Suppressor macrophage treated with lipopolysaccharide for 4 hours (primary cell): ENCODE results near the gene PSMD10.
A peak's percentile ranks its signal among the peaks of the same experiment; 100 is the strongest.

Experiments
- DNase-seq: peaks from one replicate; pipeline ENCODE4 v3.0.0-alpha.2; 2020

Gene PSMD10

GRCh38 chrX:108070891-108071290, 20.5 kb downstream of the PSMD10 start:
- no peak for DNase-seq

GRCh38 chrX:108068121-108068520, 23.2 kb downstream of the PSMD10 start:
- no peak for DNase-seq

- DNase-seq: no peak
These were observed 26.7 kb downstream of the PSMD10 start for GRCh38 chrX:108064613-108065012.

- DNase-seq: no peak
These were observed 27.3 kb downstream of the PSMD10 start for GRCh38 chrX:108064001-108064400.

- DNase-seq: no peak
These were observed 31.5 kb downstream of the PSMD10 start for GRCh38 chrX:108059801-108060200.

GRCh38 chrX:108055546-108055945, 35.8 kb downstream of the PSMD10 start:
- DNase-seq: no peak

GRCh38 chrX:108053218-108053617, 38.1 kb downstream of the PSMD10 start:
- DNase-seq: no peak

- DNase-seq: no peak
These were observed 41.7 kb downstream of the PSMD10 start for GRCh38 chrX:108049649-108050048.

- DNase-seq: no peak
These were observed 46.6 kb downstream of the PSMD10 start, which contains the start of gene VSIG1 for GRCh38 chrX:108044554-108045256. VSIG1 (plus strand) TSS chrX:108045065; CDS start chrX:108045131, 66 bp downstream.

GRCh38 chrX:108036298-108036973, 54.9 kb downstream of the PSMD10 start:
- DNase-seq: peak; percentile 68

- no peak for DNase-seq
These were observed 56.6 kb downstream of the PSMD10 start for GRCh38 chrX:108034725-108035124.
